Measurements from ENCODE around the gene COL1A1. TPM values are rescaled to one million over a fixed set of nuclear protein-coding genes. Genes with fewer than 3 reads are reported as not detected.

Gene COL1A1
- total RNA-seq, 1 donor from 2014 or later: 105 TPM

- TF ChIP-seq CTCF (conservative IDR thresholded peaks at IDR 0.05; ENCODE audit: low read depth, low read length): no peak
- H3K4me3 ChIP-seq (ENCODE audit: low read depth, low read length): no peak overlapping the region
- no peak for DNase-seq (ENCODE audit: low read depth)
Measured at GRCh38 chr17:50170662-50171370, 30.6 kb downstream of the COL1A1 start.

GRCh38 chr17:50169881-50170459 is 31.5 kb downstream of the COL1A1 start:
- no peak for DNase-seq (ENCODE audit: low read depth)
- H3K4me3 ChIP-seq (ENCODE audit: low read depth, low read length): no peak overlapping the region
- TF ChIP-seq CTCF (conservative IDR thresholded peaks at IDR 0.05; ENCODE audit: low read depth, low read length): no peak

- H3K4me3 ChIP-seq (ENCODE audit: low read depth, low read length): no peak overlapping the region
- DNase-seq (ENCODE audit: low read depth): no peak
- TF ChIP-seq CTCF (conservative IDR thresholded peaks at IDR 0.05; ENCODE audit: low read depth, low read length): peak; percentile 95
Measured at GRCh38 chr17:50169121-50169764, 32.2 kb downstream of the COL1A1 start.

GRCh38 chr17:50168319-50168718 is 33.1 kb downstream of the COL1A1 start:
- no peak for TF ChIP-seq CTCF (conservative IDR thresholded peaks at IDR 0.05; ENCODE audit: low read depth, low read length)
- no peak for DNase-seq (ENCODE audit: low read depth)
- no peak overlapping the region for H3K4me3 ChIP-seq (ENCODE audit: low read depth, low read length)

- no peak overlapping the region for H3K4me3 ChIP-seq (ENCODE audit: low read depth, low read length)
- no peak for DNase-seq (ENCODE audit: low read depth)
- TF ChIP-seq CTCF (conservative IDR thresholded peaks at IDR 0.05; ENCODE audit: low read depth, low read length): no peak
Measured at GRCh38 chr17:50167371-50167770, 34.1 kb downstream of the COL1A1 start.

GRCh38 chr17:50166518-50167181 is 34.8 kb downstream of the COL1A1 start:
- no peak for DNase-seq (ENCODE audit: low read depth)
- TF ChIP-seq CTCF (conservative IDR thresholded peaks at IDR 0.05; ENCODE audit: low read depth, low read length): no peak
- no peak overlapping the region for H3K4me3 ChIP-seq (ENCODE audit: low read depth, low read length)

All from epithelial cell of proximal tubule (primary cell).